ENCODE measurements around the gene MAPK8IP3. TPM values are rescaled to one million over a fixed set of nuclear protein-coding genes. Genes with fewer than 3 reads are reported as not detected.

MAPK8IP3 gene
- total RNA-seq, 1 donor from 2014 or later, result 28.5 TPM

DNA sequence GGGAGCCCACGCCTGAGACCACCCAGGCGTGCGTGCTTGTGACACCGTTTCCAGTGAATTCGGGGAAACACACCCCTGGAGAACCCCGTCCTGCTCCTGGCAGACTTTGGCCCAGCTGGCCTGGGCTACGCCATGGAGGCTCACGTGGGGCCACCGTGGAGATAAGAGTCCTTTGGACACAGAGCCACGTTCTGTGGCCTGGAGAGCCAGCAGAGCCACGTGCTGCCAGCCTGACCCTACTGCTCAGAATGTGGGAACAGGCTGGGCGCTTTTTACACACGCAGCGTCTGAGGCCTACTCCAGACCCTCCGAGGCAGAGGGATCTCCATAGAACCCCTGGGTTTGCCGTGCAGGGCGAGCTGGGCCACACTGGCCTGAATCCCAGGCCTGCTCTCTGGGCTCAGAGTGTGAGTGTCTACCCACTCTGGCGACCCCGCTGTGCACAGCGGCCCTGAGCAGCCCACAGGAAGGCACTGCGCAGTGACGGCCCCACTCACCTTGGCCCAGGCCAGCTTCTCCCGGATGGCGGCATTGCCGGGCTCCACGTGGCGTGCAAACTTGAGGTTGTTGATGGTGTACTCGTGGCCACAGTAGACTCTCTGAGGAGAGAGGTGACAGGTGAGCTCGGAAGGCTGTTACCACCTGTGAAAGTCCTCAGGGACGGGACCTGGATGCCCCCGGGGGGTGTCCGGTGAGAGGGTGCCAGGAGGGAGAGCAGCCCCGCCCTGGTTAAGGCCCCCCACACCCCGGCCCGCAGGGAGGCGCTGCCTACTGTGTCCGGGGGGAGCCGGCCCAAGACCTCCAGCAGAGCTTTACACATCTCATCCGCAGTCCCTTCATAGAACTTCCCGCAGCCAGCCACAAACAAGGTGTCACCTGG, 110.6 kb downstream of the MAPK8IP3 start:
- Mint-ChIP-seq H3K36me3 (peaks cover 9% of the 10 kb centered on the region), H3K27me3 (ENCODE audit: insufficient read depth, low read depth) (no peaks in the 10 kb centered on the region), H3K9me3 (no peaks in the 10 kb centered on the region), H3K4me3 (no peak overlapping the region), H3K4me1 (no peaks in the 10 kb centered on the region), H3K27ac (no peak overlapping the region)
- H3K36me3 ChIP-seq, result no peaks in the 10 kb centered on the region
- no peaks in the 10 kb centered on the region for H3K4me1 ChIP-seq
- H3K4me3 ChIP-seq, result no peak overlapping the region
- no peak for DNase-seq (ENCODE audit: low spot score)
- H3K27ac ChIP-seq, result no peak overlapping the region
- H3K4me2 ChIP-seq, result no peak overlapping the region
- no peak for TF ChIP-seq EZH2 (IDR thresholded peaks at IDR 0.05)
- no peak for TF ChIP-seq EZH2phosphoT487 (IDR thresholded peaks at IDR 0.05)
- TF ChIP-seq, protein P1, sequence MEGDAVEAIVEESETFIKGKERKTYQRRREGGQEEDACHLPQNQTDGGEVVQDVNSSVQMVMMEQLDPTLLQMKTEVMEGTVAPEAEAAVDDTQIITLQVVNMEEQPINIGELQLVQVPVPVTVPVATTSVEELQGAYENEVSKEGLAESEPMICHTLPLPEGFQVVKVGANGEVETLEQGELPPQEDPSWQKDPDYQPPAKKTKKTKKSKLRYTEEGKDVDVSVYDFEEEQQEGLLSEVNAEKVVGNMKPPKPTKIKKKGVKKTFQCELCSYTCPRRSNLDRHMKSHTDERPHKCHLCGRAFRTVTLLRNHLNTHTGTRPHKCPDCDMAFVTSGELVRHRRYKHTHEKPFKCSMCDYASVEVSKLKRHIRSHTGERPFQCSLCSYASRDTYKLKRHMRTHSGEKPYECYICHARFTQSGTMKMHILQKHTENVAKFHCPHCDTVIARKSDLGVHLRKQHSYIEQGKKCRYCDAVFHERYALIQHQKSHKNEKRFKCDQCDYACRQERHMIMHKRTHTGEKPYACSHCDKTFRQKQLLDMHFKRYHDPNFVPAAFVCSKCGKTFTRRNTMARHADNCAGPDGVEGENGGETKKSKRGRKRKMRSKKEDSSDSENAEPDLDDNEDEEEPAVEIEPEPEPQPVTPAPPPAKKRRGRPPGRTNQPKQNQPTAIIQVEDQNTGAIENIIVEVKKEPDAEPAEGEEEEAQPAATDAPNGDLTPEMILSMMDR (IDR thresholded peaks at IDR 0.05), result no peak
- no peaks in the 10 kb centered on the region for H4K20me1 ChIP-seq (ENCODE audit: low read depth)
- H2AFZ ChIP-seq (replicated peaks), result no peak overlapping the region
- H3K9ac ChIP-seq, result no peak overlapping the region
- no peaks in the 10 kb centered on the region for H3K27me3 ChIP-seq
- H3K9me3 ChIP-seq (ENCODE audit: low read depth), result no peaks in the 10 kb centered on the region
- H3F3A ChIP-seq (ENCODE audit: low read depth), result peaks cover 5% of the 10 kb centered on the region
- H3K79me2 ChIP-seq (ENCODE audit: low read depth), result no peaks in the 10 kb centered on the region

DNA sequence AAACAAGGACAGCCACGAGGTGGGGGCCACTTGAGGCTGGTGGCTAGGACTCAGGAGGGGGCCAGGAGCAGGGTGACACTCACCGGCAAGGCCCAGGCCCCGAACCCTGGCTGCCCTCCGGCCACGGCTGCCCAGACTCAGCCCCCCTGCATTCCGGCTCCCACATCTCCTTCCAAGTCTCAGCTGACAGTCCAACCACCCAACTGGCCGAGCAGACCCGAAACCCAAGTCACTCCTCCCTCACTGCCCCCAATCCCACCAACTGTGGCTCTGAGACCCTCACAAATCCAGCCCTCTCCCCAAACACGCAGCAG, 111.2 kb downstream of the MAPK8IP3 start:
- TF ChIP-seq, protein P1 (IDR thresholded peaks at IDR 0.05), result no peak
- no peak for TF ChIP-seq EZH2phosphoT487 (IDR thresholded peaks at IDR 0.05)
- TF ChIP-seq EZH2 (IDR thresholded peaks at IDR 0.05), result no peak
- Histone ChIP-seq H3K36me3 (no peaks in the 10 kb centered on the region), H3F3A (ENCODE audit: low read depth) (peaks cover 5% of the 10 kb centered on the region), H3K4me2 (no peak overlapping the region), H3K79me2 (ENCODE audit: low read depth) (no peaks in the 10 kb centered on the region), H3K4me3 (no peak overlapping the region), H2AFZ (replicated peaks) (no peak overlapping the region), H4K20me1 (ENCODE audit: low read depth) (no peaks in the 10 kb centered on the region), H3K9me3 (ENCODE audit: low read depth) (no peaks in the 10 kb centered on the region), H3K27me3 (no peaks in the 10 kb centered on the region), H3K27ac (no peak overlapping the region), H3K4me1 (no peaks in the 10 kb centered on the region), H3K9ac (no peak overlapping the region)
- no peak for DNase-seq (ENCODE audit: low spot score)
- Mint-ChIP-seq H3K9me3 (no peaks in the 10 kb centered on the region), H3K27ac (no peak overlapping the region), H3K27me3 (ENCODE audit: insufficient read depth, low read depth) (no peaks in the 10 kb centered on the region), H3K36me3 (peaks cover 9% of the 10 kb centered on the region), H3K4me3 (no peak overlapping the region), H3K4me1 (no peaks in the 10 kb centered on the region)

DNA sequence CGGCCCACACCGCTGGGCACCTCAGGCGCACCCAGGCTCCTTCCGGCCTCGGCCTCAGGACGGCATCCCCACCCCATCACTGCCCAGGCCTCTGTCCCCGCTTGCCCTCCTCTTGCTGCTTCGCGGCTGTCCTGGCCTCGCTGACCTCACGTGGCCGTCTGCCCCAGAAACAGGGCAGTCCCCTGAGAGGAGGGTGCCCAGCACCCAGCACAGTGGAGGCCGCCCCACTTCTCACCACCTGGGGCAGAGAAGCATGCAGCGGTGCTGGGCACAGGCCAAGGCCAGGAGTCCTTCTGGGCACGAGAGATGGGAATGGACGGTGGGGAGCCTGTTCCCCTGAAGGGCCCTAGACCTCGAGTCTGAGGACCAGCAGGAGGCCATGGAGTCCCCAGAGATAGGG, 111.7 kb downstream of the MAPK8IP3 start:
- Mint-ChIP-seq H3K4me3 (no peak overlapping the region), H3K4me1 (no peaks in the 10 kb centered on the region)

More for the DNA sequence above, 111.7 kb downstream of the MAPK8IP3 start:
- Histone ChIP-seq H3K4me3 (no peak overlapping the region), H3K27ac (no peak overlapping the region), H3K36me3 (no peaks in the 10 kb centered on the region), H3K27me3 (no peaks in the 10 kb centered on the region), H3F3A (ENCODE audit: low read depth) (peaks cover 5% of the 10 kb centered on the region), H3K9ac (no peak overlapping the region), H2AFZ (replicated peaks) (no peak overlapping the region), H3K4me1 (no peaks in the 10 kb centered on the region), H3K9me3 (ENCODE audit: low read depth) (no peaks in the 10 kb centered on the region), H3K79me2 (ENCODE audit: low read depth) (no peaks in the 10 kb centered on the region), H3K4me2 (no peak overlapping the region), H4K20me1 (ENCODE audit: low read depth) (peaks cover under 1% of the 10 kb centered on the region)
- peaks cover 9% of the 10 kb centered on the region for H3K36me3 Mint-ChIP-seq
- H3K27me3 Mint-ChIP-seq (ENCODE audit: insufficient read depth, low read depth), result no peaks in the 10 kb centered on the region
- H3K9me3 Mint-ChIP-seq, result no peaks in the 10 kb centered on the region
- no peak for TF ChIP-seq EZH2phosphoT487 (IDR thresholded peaks at IDR 0.05)
- TF ChIP-seq, protein P1 (IDR thresholded peaks at IDR 0.05), result no peak
- no peak for TF ChIP-seq EZH2 (IDR thresholded peaks at IDR 0.05)
- no peak overlapping the region for H3K27ac Mint-ChIP-seq
- no peak for DNase-seq (ENCODE audit: low spot score)

All from neural progenitor cell (in vitro differentiated cells).